Neural progenitor cell (in vitro differentiated cells): Measurements from ENCODE around the gene DAPK2. TPM values are rescaled to one million over a fixed set of nuclear protein-coding genes. Genes with fewer than 3 reads are reported as not detected.
A peak's percentile ranks its signal among the peaks of the same experiment; 100 is the strongest.

Experiments used
- DNase-seq: peaks from one replicate; pipeline ENCODE4 v3.0.0-alpha.2; 2016; ENCODE audit warnings: low spot score
- H2AFZ ChIP-seq: fragments of 200-600 bp; sonication (generic); replicated peaks from 2 replicates; pipeline ENCODE4 v1.6.1; 2016; ENCODE audit warnings: antibody characterized with exemption
- H3F3A ChIP-seq: fragments of 200-600 bp; sonication (generic); 2 replicates; pipeline ENCODE4 v1.6.1; 2016; ENCODE audit warnings: antibody characterized with exemption, low read depth
- H3K27ac ChIP-seq: fragments of 200-600 bp; sonication (generic); 2 replicates; pipeline ENCODE4 v1.5.1; 2016; ENCODE audit warnings: mild to moderate bottlenecking
- H3K27me3 ChIP-seq: fragments of 200-600 bp; sonication (generic); 2 replicates; pipeline ENCODE4 v1.6.1; 2016; ENCODE audit warnings: mild to moderate bottlenecking, moderate library complexity
- H3K36me3 ChIP-seq: fragments of 200-600 bp; sonication (generic); 2 replicates; pipeline ENCODE4 v1.5.1; 2016
- H3K4me1 ChIP-seq: fragments of 200-600 bp; sonication (generic); 2 replicates; pipeline ENCODE4 v1.6.1; 2016; ENCODE audit warnings: mixed run types
- H3K4me2 ChIP-seq: fragments of 200-600 bp; sonication (generic); 2 replicates; pipeline ENCODE4 v1.6.1; 2016
- H3K4me3 ChIP-seq: fragments of 200-600 bp; sonication (generic); 2 replicates; pipeline ENCODE4 v1.5.1; 2016
- H3K79me2 ChIP-seq: fragments of 200-600 bp; sonication (generic); 2 replicates; pipeline ENCODE4 v1.6.1; 2016; ENCODE audit warnings: low read depth
- H3K9ac ChIP-seq: fragments of 200-600 bp; sonication (generic); 2 replicates; pipeline ENCODE4 v1.6.1; 2016
- H3K9me3 ChIP-seq: fragments of 200-600 bp; sonication (generic); 2 replicates; pipeline ENCODE4 v1.5.1; 2016; ENCODE audit warnings: low read depth
- H4K20me1 ChIP-seq: fragments of 200-600 bp; sonication (generic); 2 replicates; pipeline ENCODE4 v1.6.1; 2016; ENCODE audit warnings: low read depth
- H3K27ac Mint-ChIP-seq: 3 replicates; pipeline ENCODE4 v1.8.0; 2021; ENCODE audit warnings: mixed read lengths
- H3K27me3 Mint-ChIP-seq: 2 replicates; pipeline ENCODE4 v1.8.0; 2022; ENCODE audit warnings: low read depth, mild to moderate bottlenecking, inconsistent platforms, moderate library complexity, mixed read lengths; ENCODE audit not compliant: insufficient read depth
- H3K36me3 Mint-ChIP-seq: 3 replicates; pipeline ENCODE4 v1.8.0; 2021; ENCODE audit warnings: mixed read lengths
- H3K4me1 Mint-ChIP-seq: 3 replicates; pipeline ENCODE4 v1.8.0; 2021; ENCODE audit warnings: mixed read lengths
- H3K4me3 Mint-ChIP-seq: 3 replicates; pipeline ENCODE4 v1.8.0; 2021; ENCODE audit warnings: mild to moderate bottlenecking, moderate library complexity, mixed read lengths
- H3K9me3 Mint-ChIP-seq: 3 replicates; pipeline ENCODE4 v1.8.0; 2020; ENCODE audit warnings: mixed read lengths
- CTCF ChIP-seq: fragments of 200-600 bp; sonication (generic); IDR thresholded peaks from 2 replicates; pipeline ENCODE4 v1.5.1; 2017; ENCODE audit warnings: antibody characterized with exemption, mild to moderate bottlenecking
- EZH2 ChIP-seq: fragments of 200-600 bp; sonication (generic); IDR thresholded peaks from 2 replicates; pipeline ENCODE4 v1.6.1; 2017; ENCODE audit warnings: antibody characterized with exemption, mild to moderate bottlenecking, moderate library complexity
- EZH2phosphoT487 ChIP-seq: fragments of 200-600 bp; sonication (generic); IDR thresholded peaks from 2 replicates; pipeline ENCODE4 v1.6.1; 2017; ENCODE audit warnings: antibody characterized with exemption
- total RNA-seq: library from RNA; depleted of rRNA; stranded (reverse); fragments of >200 nt; gene quantifications from 2 replicates; pipeline ENCODE4 v1.2.3, GENCODE V29; 2015; ENCODE audit warnings: low replicate concordance

The DAPK2 gene
- total RNA-seq, 1 donor from 2014 or later = 5.4 TPM

DNA sequence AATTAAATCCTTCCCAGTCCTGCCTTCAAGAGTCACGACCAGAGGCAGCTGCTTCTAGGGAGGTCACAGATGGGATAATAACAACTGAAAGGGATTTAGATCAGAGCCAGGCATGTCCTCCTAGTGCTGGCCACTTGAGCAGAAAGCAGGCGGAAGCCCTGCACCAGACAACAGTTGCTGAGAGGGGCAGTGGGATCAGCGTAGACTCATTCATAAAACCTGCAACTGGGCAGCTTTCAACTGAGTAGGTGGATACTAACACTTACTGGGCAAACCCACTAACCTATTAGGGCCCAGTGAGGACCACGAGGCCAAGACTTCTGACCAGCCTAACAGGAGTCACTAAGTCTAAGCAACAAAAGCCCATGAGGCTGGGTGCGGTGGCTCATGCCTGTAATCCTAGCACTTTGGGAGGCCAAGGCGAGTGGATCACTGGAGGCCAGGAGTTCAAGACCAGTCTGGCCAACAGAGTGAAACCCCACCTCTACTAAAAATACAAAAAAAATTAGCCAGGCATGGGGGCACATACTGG is 67.0 kb downstream of the DAPK2 start:
- no peaks in the 10 kb centered on the region for H3K36me3 ChIP-seq
- Mint-ChIP-seq H3K27me3 (peaks cover 8% of the 10 kb centered on the region), H3K4me1 (peaks cover 56% of the 10 kb centered on the region), H3K27ac (peak overlapping the region; percentile 90), H3K4me3 (no peak overlapping the region), H3K36me3 (no peaks in the 10 kb centered on the region), H3K9me3 (no peaks in the 10 kb centered on the region)
- H3K4me2 ChIP-seq = no peak overlapping the region
- DNase-seq = no peak
- H3K4me1 ChIP-seq = peaks cover 26% of the 10 kb centered on the region
- no peak for TF ChIP-seq EZH2
- no peak for TF ChIP-seq EZH2phosphoT487
- TF ChIP-seq CTCF = no peak
- H3K4me3 ChIP-seq = no peak overlapping the region
- H3K9me3 ChIP-seq = no peaks in the 10 kb centered on the region
- no peak overlapping the region for H3K9ac ChIP-seq
- H3K27me3 ChIP-seq = no peaks in the 10 kb centered on the region
- H3K79me2 ChIP-seq = no peaks in the 10 kb centered on the region
- peaks cover 3% of the 10 kb centered on the region for H4K20me1 ChIP-seq
- no peak overlapping the region for H2AFZ ChIP-seq
- H3F3A ChIP-seq = peaks cover 13% of the 10 kb centered on the region
- H3K27ac ChIP-seq = no peak overlapping the region

DNA sequence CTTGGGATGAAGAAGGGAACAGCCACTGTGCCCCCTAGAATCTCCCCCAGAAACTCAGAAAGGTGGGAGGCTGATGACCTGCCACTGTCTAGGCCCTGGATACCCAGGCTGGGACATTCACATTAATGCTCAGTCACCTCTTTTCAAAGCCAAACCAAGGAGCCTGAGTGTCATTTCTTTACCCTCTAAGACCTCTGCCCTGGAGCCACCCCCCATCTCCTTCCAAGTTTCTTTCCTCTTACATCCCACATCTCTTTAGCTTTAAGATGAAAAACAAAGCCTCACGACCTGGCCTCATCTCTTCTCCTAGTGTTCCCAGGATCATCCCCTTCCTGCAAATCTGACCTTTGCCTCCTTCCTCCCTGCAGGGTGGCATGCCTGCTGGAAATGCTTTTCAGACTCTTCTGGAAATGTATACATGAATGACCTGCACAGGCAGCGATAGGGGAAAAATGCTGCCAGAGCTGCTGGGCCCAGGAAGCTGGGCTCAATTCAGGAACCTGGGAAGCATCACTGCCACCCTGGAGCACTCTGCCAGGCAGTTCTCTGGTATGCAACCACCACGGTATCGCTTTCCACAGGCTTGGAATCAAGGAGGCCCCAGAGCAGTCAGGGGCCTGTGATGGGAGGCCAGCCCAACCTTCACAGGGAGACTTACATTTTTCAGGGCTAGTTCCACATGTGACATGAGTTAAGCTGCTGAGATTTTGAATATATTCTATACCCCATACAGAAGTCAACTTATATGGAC is 67.6 kb downstream of the DAPK2 start:
- Mint-ChIP-seq H3K27me3 (peaks cover 11% of the 10 kb centered on the region), H3K4me3 (no peak overlapping the region), H3K36me3 (peaks cover 2% of the 10 kb centered on the region), H3K27ac (peak overlapping the region; percentile 90), H3K4me1 (peaks cover 58% of the 10 kb centered on the region), H3K9me3 (peaks cover 2% of the 10 kb centered on the region)
- no peak overlapping the region for H3K4me3 ChIP-seq
- no peaks in the 10 kb centered on the region for H3K79me2 ChIP-seq
- no peaks in the 10 kb centered on the region for H3K27me3 ChIP-seq
- H3K4me2 ChIP-seq = peak overlapping the region; percentile 38
- no peak overlapping the region for H3K9ac ChIP-seq
- H2AFZ ChIP-seq = no peak overlapping the region
- no peaks in the 10 kb centered on the region for H3K36me3 ChIP-seq
- H3K27ac ChIP-seq = peak overlapping the region; percentile 39
- peaks cover 30% of the 10 kb centered on the region for H3K4me1 ChIP-seq
- peak; percentile 23 for DNase-seq
- H3K9me3 ChIP-seq = no peaks in the 10 kb centered on the region
- H3F3A ChIP-seq = peaks cover 18% of the 10 kb centered on the region
- H4K20me1 ChIP-seq = peaks cover 1% of the 10 kb centered on the region
- TF ChIP-seq EZH2phosphoT487 = no peak
- TF ChIP-seq CTCF = no peak
- no peak for TF ChIP-seq EZH2

GRCh38 chr15:63977119-63977518 is 69.2 kb downstream of the DAPK2 start:
- H3K36me3 ChIP-seq = no peaks in the 10 kb centered on the region
- H3K9me3 ChIP-seq = no peaks in the 10 kb centered on the region
- no peak overlapping the region for H3K4me2 ChIP-seq
- H3K27ac ChIP-seq = no peak overlapping the region
- no peak overlapping the region for H2AFZ ChIP-seq
- no peak overlapping the region for H3K27ac Mint-ChIP-seq
- TF ChIP-seq EZH2 (no peak), CTCF (no peak), EZH2phosphoT487 (no peak)
- no peak overlapping the region for H3K9ac ChIP-seq
- DNase-seq = no peak
- peaks cover 33% of the 10 kb centered on the region for H3F3A ChIP-seq
- H3K27me3 Mint-ChIP-seq = peaks cover 8% of the 10 kb centered on the region
- H3K36me3 Mint-ChIP-seq = peaks cover 2% of the 10 kb centered on the region
- H3K4me3 ChIP-seq = no peak overlapping the region
- H3K9me3 Mint-ChIP-seq = peaks cover 2% of the 10 kb centered on the region
- no peaks in the 10 kb centered on the region for H3K27me3 ChIP-seq
- H3K4me3 Mint-ChIP-seq = no peak overlapping the region
- peaks cover 58% of the 10 kb centered on the region for H3K4me1 Mint-ChIP-seq
- no peaks in the 10 kb centered on the region for H4K20me1 ChIP-seq
- no peaks in the 10 kb centered on the region for H3K79me2 ChIP-seq
- peaks cover 37% of the 10 kb centered on the region for H3K4me1 ChIP-seq
